Jurkat, Clone E6-1 (cell line): ENCODE results near the gene PACSIN2. TPM values are rescaled to one million over a fixed set of nuclear protein-coding genes. Genes with fewer than 3 reads are reported as not detected.
"Not testable (repeated sequence)": the region's sequence is repeated elsewhere in the genome, so short reads cannot be mapped to it uniquely, and the experiment has no call there.

Experiments used
- DNase-seq: peaks from one replicate; pipeline ENCODE4 v3.0.0-alpha.2; 2011; ENCODE audit warnings: low read depth, low spot score
- H3K4me3 ChIP-seq: 2 replicates; pipeline ENCODE4 v1.5.1; 2011; ENCODE audit warnings: mild to moderate bottlenecking, low read length, control low read depth, moderate library complexity
- polyA plus RNA-seq: library from polyadenylated mRNA; unstranded; fragments of >200 nt; gene quantifications from one replicate; pipeline ENCODE4 v1.2.1, GENCODE V29; 2012; ENCODE audit warnings: missing spikeins; ENCODE audit not compliant: insufficient read length, insufficient read depth

The PACSIN2 gene, protein sequence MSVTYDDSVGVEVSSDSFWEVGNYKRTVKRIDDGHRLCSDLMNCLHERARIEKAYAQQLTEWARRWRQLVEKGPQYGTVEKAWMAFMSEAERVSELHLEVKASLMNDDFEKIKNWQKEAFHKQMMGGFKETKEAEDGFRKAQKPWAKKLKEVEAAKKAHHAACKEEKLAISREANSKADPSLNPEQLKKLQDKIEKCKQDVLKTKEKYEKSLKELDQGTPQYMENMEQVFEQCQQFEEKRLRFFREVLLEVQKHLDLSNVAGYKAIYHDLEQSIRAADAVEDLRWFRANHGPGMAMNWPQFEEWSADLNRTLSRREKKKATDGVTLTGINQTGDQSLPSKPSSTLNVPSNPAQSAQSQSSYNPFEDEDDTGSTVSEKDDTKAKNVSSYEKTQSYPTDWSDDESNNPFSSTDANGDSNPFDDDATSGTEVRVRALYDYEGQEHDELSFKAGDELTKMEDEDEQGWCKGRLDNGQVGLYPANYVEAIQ
- 50.2 TPM for polyA plus RNA-seq

- peak; percentile 96 for DNase-seq
- H3K4me3 ChIP-seq = peak within 1 kb of the TSS; percentile 85
These were observed at the start of gene PACSIN2 for GRCh38 chr22:43014869-43015676. TSS of gene PACSIN2 (minus strand) at chr22:43015149. CDS start at chr22:42912080, 103,069 bp downstream.

DNA sequence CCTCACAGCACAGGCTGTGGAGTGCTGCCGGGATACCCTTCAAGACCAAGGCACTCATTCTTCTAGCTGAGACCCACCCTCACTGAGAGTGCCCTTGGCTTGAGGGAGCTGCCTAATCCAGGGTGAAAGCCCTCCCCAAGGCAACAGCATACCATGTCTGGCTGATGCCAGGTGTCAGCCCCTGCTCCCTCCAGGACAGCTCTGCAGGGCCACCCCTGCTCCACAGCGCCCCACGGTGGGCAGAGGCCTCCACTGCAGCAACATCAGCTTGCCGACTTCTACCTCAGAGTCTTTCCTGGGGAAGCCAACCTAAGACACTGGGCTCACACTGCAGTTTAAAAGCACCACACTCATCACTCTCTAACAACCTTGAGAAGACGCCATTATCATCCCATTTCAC is 45.2 kb upstream of the PACSIN2 start:
- no peak overlapping the region for H3K4me3 ChIP-seq
- DNase-seq = peak; percentile 15

DNA sequence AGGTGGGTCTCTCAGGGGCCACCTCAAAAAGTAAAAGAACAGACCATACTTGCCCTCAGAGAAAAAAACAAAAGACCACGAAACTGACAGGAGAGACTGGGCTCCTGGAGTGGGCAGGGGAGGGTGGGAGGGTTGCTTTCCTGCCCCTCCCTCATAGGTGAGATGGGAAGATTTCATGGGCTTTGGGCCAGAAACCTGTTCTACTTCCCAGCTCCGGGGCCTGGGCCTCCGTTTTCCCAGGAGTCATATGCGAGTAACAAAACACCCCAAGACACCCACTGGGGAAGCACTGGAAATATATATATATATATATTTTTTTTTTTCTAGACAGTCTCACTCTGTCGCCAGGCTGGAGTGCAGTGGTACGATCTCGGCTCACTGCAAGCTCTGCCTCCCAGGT is 42.7 kb upstream of the PACSIN2 start:
- DNase-seq = no peak
- no peak overlapping the region for H3K4me3 ChIP-seq

- no peak overlapping the region for H3K4me3 ChIP-seq
- DNase-seq = no peak
These were observed 38.2 kb upstream of the PACSIN2 start for GRCh38 chr22:43053176-43053575.

DNA sequence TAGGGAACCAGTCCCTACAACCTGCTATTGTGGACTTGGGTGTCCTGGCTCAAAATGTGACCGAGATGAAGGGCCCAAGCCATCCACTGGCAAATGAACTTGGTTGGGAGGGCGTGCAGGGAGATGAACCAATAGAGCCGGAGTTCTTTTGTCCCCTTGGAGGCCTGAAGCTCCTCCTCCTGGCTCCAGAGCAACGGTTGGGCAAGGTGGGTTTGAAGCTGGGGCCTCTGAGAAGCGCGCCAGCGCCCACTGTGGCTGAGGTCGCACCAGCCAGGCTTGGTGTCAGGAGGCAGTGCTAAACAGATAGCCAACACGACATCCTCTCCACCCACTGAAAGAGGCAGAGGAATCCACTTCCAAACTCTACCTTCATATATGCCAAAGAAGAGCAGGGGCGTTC is 36.0 kb upstream of the PACSIN2 start:
- no peak overlapping the region for H3K4me3 ChIP-seq
- no peak for DNase-seq

- H3K4me3 ChIP-seq = no peak overlapping the region
- no peak for DNase-seq
These were observed 32.7 kb upstream of the PACSIN2 start for GRCh38 chr22:43047605-43048004.

GRCh38 chr22:43044290-43044712 is 29.4 kb upstream of the PACSIN2 start:
- no peak for DNase-seq
- H3K4me3 ChIP-seq = no peak overlapping the region

DNA sequence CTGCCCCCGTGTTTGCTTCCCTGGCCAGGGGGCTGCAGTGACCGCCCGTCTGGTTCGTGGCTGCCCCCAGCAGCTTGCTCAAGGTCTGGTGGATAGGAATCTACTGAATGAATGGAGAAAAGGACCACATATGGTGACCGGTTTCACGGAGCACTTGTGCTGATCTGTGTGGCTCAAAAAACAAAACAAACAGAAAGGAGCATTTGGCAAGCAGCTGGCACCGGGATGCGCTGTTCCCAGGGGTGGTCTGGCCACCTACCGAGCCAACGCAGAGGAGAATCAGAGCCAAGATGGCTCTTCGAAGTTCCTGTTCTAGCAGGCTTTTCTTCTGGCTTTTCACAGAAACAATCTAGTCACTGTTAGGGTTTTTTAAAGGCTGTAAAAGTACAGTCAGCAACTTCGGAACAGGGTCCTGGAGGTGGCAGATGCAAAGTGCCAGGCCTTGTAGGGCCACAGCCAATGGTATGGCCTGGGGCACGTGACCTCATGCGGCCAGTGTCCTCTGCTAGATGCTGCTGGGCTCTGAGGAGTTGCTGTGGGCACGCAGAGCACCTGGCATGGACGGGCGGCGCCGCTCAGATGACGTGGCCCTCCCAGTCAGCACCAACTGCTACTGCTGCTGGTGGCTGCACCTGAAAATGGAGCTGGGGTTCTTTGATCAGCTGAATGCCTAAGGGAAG is 27.3 kb upstream of the PACSIN2 start:
- no peak for DNase-seq
- H3K4me3 ChIP-seq = no peak overlapping the region

- no peak for DNase-seq
- no peak overlapping the region for H3K4me3 ChIP-seq
These were observed 24.9 kb upstream of the PACSIN2 start for GRCh38 chr22:43039800-43040199.

GRCh38 chr22:43038325-43038724 is 23.4 kb upstream of the PACSIN2 start:
- H3K4me3 ChIP-seq = no peak overlapping the region
- DNase-seq = no peak

- no peak overlapping the region for H3K4me3 ChIP-seq
- no peak for DNase-seq
These were observed 21.4 kb upstream of the PACSIN2 start for GRCh38 chr22:43036282-43036829.

- H3K4me3 ChIP-seq = no peak overlapping the region
- DNase-seq = no peak
These were observed 20.3 kb upstream of the PACSIN2 start for GRCh38 chr22:43035250-43035649.

- DNase-seq = no peak
- H3K4me3 ChIP-seq = no peak overlapping the region
These were observed 16.7 kb upstream of the PACSIN2 start for GRCh38 chr22:43031617-43032016.

- H3K4me3 ChIP-seq = no peak overlapping the region
- no peak for DNase-seq
These were observed 3.7 kb upstream of the PACSIN2 start for GRCh38 chr22:43018615-43019014.

DNA sequence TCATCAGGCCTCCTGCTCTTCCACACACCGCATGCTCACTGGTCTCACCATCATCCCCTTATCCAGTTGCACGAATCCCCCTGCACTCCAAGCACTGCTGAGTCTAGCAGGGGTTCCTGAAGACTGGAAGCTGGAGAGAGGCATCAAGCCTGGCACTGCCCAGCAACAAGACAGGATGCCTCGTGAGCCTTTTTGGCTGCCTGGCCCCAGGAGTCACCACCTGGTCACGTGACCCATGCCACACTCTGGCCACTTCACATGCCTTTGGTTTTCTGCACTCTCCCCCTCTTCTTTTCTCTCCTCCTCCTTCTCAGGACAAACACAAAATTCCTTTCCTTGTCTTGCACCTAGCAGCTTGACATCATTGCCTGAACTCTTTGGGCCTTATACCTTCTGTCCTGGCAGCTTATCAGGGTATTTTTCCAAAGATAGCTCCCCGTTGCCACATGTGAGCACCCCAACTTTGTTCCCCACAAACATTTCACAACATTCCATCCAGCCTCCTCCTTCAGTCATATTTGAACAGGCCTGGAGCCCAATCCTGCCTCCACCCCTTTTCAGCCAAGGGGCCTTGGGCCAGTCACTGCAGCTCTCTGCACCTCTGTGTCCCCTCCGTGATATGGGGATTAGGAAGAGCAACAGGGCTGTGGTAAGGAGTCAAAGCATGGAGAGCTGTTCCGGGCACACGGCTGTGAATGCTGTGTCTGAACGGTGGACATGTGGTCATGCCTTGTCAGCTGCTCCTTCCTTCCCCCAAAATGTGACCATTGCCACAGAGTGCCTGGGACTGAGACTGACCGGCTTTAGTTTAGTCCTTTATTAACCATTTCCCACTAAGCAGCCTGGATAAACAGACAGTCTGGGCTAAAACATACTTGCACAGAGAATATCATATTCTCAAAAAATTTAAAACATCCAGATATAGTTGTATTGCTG is 2.8 kb upstream of the PACSIN2 start:
- DNase-seq = no peak
- H3K4me3 ChIP-seq = no peak overlapping the region

DNA sequence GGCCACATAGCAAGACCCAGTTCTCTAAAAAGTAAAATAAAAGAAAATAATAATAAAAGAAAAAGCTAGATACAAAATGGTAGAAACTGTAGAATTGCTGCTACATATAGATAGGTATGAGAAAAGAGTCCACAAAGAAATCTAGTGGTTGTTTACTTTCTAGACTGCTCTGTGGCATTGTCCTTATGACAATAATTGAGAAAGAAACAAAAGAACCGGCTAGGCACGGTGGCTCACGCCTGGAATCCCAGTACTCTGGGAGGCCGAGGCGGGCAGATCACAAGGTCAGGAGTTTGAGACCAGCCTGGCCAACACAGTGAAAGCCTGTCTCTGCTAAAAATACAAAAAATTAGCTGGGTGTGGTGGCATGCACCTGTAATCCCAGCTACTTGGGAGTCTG is 1.2 kb upstream of the PACSIN2 start:
- not testable (repeated sequence) for DNase-seq, H3K4me3 ChIP-seq

DNA sequence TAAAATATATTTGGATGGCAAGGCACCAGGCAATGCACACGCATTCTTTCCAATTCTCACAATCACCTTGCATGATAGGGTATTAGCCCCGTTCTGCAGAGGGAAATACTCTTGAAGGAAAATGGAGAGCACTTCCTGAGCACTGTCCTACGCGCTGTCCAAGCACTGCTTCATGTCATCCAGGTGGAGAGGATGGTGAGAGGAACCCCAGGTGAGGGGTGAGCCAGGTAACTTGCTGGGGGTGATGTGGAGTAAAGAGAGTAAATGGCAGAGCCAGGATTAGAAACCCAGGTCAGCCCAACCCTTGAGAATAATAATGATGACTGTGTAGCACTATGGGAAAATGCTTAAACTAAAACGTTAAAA is 711 bp upstream of the PACSIN2 start:
- DNase-seq = no peak
- peak overlapping the region; percentile 66 for H3K4me3 ChIP-seq

DNA sequence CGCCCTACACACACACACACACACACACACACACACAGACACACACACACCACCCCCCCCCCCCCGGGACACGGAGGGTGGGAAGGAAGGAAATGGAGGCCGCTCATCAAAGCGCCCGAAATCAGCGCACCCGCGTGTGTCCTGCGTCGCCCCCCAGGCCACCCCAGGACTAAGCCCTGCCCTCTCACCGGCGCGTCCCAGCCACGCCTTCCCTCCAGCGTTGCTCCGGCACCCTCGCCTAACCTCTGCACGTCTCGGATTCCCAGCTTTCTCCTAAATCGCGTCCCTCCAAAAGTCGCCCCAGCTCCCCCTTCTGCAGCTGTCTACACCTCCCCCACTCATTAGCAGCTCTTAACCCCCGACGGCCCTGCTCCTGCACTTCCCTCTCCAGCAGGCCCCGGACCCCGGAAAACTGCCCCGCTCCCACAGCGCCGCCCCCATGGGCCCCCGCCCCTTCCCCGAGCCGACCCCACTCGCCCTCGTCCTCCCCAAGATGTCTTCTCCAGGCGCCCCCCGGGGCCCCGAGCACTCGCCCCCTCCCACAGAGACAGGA is 557 bp downstream of the PACSIN2 start:
- DNase-seq = no peak
- peak overlapping the region; percentile 85 for H3K4me3 ChIP-seq
